ENCODE results near the gene ZNF627.

The ZNF627 gene

GRCh38 chr19:11597202-11598102 lies at the start of gene ZNF627:
ZNF627 (plus strand) TSS chr19:11597483; CDS start chr19:11597628, 145 bp downstream.
- TF ChIP-seq FOXP2 (optimal IDR thresholded peaks at IDR 0.05; ENCODE audit: control extremely low read depth, extremely low read length, insufficient read depth) (peak; percentile 18), EZH2 (IDR thresholded peaks at IDR 0.05) (no peak), POLR2AphosphoS5 (IDR thresholded peaks at IDR 0.05; ENCODE audit: borderline replicate concordance, low read depth, low read length) (peak; percentile 99)
- Histone ChIP-seq H3K9ac (ENCODE audit: insufficient read length) (peak within 1 kb of the TSS; percentile 95), H3K4me3 (peak within 1 kb of the TSS; percentile 90), H3K9me3 (ENCODE audit: low read depth, low read length) (0 out of 2 replicates have a peak, but pooled peaks cover 3% of the 10 kb centered on the region), H3K27ac (peak within 1 kb of the TSS; percentile 88), H3K36me3 (ENCODE audit: insufficient read depth, low read length) (peaks cover 23% of the 10 kb centered on the region)
- peak; percentile 76 for DNase-seq (ENCODE audit: low read depth, low spot score)

DNA sequence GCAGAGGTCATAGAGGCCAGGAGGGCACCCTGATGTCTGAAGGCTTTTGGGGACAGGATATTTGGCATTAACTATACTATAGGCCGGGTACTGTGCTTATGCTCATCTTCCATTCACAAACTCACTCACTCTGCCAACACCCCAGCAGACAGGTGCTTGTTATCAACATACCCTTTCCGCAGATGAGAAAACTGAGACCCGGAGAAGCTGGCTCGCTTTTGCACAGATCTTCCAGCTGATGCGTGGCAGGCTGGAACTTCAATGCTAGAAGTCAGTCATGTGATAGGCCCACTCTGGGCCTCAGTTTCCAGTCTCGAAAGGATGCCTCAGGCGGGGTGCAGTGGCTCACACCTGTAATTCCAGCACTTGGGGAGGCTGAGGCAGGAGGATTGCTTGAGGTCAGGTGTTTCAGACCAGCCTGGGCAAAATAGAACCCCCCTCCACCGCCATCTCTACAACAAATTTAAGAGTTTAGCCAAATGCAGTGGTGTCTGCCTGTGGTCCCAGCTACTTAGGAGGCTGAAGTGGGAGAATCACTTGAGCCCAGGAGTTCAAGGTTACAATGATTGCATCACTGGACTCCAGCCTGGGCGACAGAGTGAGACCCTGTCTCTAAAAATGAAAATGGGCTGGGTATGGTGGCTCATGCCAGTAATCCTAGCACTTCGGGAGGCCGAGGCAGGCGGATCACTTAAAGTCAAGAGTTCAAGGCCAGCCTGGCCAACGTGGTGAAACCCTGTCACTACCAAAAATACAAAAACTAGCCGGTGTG lies 49.2 kb upstream of the ZNF627 start:
- Histone ChIP-seq H3K36me3 (ENCODE audit: insufficient read depth, low read length) (peaks cover 5% of the 10 kb centered on the region; the same call in 1 of the 2 replicates), H3K9ac (ENCODE audit: insufficient read length) (no peak overlapping the region), H3K9me3 (ENCODE audit: low read depth, low read length) (no peaks in the 10 kb centered on the region), H3K4me3 (no peak overlapping the region), H3K27ac (no peak overlapping the region)
- TF ChIP-seq POLR2AphosphoS5 (IDR thresholded peaks at IDR 0.05; ENCODE audit: borderline replicate concordance, low read depth, low read length) (no peak), EZH2 (IDR thresholded peaks at IDR 0.05) (no peak), FOXP2 (optimal IDR thresholded peaks at IDR 0.05; ENCODE audit: control extremely low read depth, extremely low read length, insufficient read depth) (no peak)
- no peak for DNase-seq (ENCODE audit: low read depth, low spot score)

- TF ChIP-seq FOXP2 (optimal IDR thresholded peaks at IDR 0.05; ENCODE audit: control extremely low read depth, extremely low read length, insufficient read depth) (no peak), EZH2 (IDR thresholded peaks at IDR 0.05) (no peak), POLR2AphosphoS5 (IDR thresholded peaks at IDR 0.05; ENCODE audit: borderline replicate concordance, low read depth, low read length) (no peak)
- H3K4me3 ChIP-seq: no peak overlapping the region
- no peak overlapping the region for H3K27ac ChIP-seq
- no peak overlapping the region for H3K9ac ChIP-seq (ENCODE audit: insufficient read length)
- no peaks in the 10 kb centered on the region for H3K9me3 ChIP-seq (ENCODE audit: low read depth, low read length)
- H3K36me3 ChIP-seq (ENCODE audit: insufficient read depth, low read length): peaks cover 15% of the 10 kb centered on the region; the same call in 1 of the 2 replicates
- DNase-seq (ENCODE audit: low read depth, low spot score): no peak
These were observed 47.8 kb upstream of the ZNF627 start for GRCh38 chr19:11549386-11549953.

DNA sequence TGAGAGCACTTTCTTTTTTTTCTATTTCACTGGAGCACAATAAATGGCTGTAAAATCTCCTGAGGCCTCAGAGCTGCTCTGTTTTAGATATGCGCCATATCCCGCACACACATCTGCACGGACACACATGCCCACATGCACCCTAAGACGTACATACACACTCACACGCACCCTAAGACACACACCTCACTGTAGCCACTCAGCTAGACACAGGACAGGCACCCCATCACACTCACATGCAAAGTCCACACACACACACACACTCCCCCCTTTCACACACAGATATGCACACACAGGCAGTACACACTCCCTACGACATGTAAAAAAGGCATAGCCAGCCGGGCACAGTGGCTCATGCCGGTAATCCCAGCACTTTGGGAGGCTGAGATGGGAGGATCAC lies 47.0 kb upstream of the ZNF627 start:
- peaks cover 15% of the 10 kb centered on the region; the same call in 1 of the 2 replicates for H3K36me3 ChIP-seq (ENCODE audit: insufficient read depth, low read length)
- H3K27ac ChIP-seq: no peak overlapping the region
- TF ChIP-seq EZH2 (IDR thresholded peaks at IDR 0.05) (no peak), FOXP2 (optimal IDR thresholded peaks at IDR 0.05; ENCODE audit: control extremely low read depth, extremely low read length, insufficient read depth) (no peak), POLR2AphosphoS5 (IDR thresholded peaks at IDR 0.05; ENCODE audit: borderline replicate concordance, low read depth, low read length) (no peak)
- no peak for DNase-seq (ENCODE audit: low read depth, low spot score)
- H3K9me3 ChIP-seq (ENCODE audit: low read depth, low read length): no peaks in the 10 kb centered on the region
- H3K4me3 ChIP-seq: no peak overlapping the region
- H3K9ac ChIP-seq (ENCODE audit: insufficient read length): no peak overlapping the region

DNA sequence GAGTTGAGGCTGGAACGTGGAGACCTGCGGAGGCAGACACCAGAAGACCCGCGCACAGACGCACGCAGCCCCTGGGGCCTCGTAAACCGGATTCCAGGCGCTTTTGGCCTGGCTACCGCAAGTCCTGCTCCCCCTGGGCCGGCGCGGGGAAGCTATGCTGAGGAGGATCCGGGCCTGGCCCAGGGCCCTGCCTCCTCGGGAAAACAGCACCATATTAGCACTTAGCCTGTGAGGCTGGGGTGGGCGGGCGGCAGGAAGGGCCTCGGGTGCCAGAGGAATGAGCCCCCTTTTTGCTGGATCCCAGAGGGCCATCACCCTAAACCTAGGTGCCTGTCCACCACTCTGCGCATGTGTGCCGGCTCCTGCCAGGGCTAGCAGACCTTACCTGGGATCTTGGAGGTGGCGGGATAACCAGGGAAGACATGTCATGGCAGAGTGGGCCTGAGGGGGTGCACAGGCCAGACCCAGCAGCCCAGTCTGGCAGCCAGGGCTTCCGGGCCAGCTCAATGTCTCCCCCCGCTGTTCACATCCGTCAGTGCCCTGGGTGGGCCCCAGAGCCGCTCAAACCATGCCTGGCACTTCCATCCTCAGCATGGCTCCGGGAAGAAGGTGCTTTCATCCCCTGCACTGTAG lies 45.6 kb upstream of the ZNF627 start:
- Histone ChIP-seq H3K9ac (ENCODE audit: insufficient read length) (no peak overlapping the region), H3K36me3 (ENCODE audit: insufficient read depth, low read length) (peaks cover 15% of the 10 kb centered on the region; the same call in 1 of the 2 replicates), H3K4me3 (no peak overlapping the region), H3K9me3 (ENCODE audit: low read depth, low read length) (no peaks in the 10 kb centered on the region), H3K27ac (no peak overlapping the region)
- DNase-seq (ENCODE audit: low read depth, low spot score): no peak
- TF ChIP-seq POLR2AphosphoS5 (IDR thresholded peaks at IDR 0.05; ENCODE audit: borderline replicate concordance, low read depth, low read length): 0 out of 2 replicates have a peak, but pooled peaks have one; percentile 8
- no peak for TF ChIP-seq EZH2 (IDR thresholded peaks at IDR 0.05)

- Histone ChIP-seq H3K4me3 (no peak overlapping the region), H3K27ac (no peak overlapping the region), H3K9ac (ENCODE audit: insufficient read length) (no peak overlapping the region), H3K9me3 (ENCODE audit: low read depth, low read length) (no peaks in the 10 kb centered on the region), H3K36me3 (ENCODE audit: insufficient read depth, low read length) (peaks cover 15% of the 10 kb centered on the region; the same call in 1 of the 2 replicates)
- DNase-seq (ENCODE audit: low read depth, low spot score): no peak
- TF ChIP-seq EZH2 (IDR thresholded peaks at IDR 0.05): no peak
- TF ChIP-seq FOXP2 (optimal IDR thresholded peaks at IDR 0.05; ENCODE audit: control extremely low read depth, extremely low read length, insufficient read depth): no peak
- TF ChIP-seq POLR2AphosphoS5 (IDR thresholded peaks at IDR 0.05; ENCODE audit: borderline replicate concordance, low read depth, low read length): no peak
These were observed 44.5 kb upstream of the ZNF627 start for GRCh38 chr19:11552666-11553372.

DNA sequence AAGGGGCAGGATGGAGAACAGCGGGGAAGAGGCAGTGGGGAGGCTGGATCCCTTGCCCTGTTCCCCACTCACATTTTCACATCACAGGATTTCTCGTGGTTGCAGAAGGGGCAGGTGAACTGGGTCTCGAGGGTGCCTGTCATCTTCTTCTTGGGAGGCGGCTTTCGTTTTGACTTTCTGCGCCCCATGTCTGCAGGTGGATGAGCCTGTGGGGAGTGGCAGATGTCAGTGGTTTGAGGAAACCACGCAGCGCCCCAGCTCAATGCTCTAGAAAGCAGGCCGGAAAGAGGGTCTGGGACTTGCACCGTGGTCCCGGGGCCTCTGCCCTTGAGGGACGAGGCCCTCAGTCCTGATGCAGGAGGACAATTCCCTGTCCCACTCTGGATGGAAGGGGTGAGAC lies 43.1 kb upstream of the ZNF627 start:
- Histone ChIP-seq H3K9me3 (ENCODE audit: low read depth, low read length) (no peaks in the 10 kb centered on the region), H3K9ac (ENCODE audit: insufficient read length) (no peak overlapping the region), H3K4me3 (no peak overlapping the region), H3K27ac (no peak overlapping the region), H3K36me3 (ENCODE audit: insufficient read depth, low read length) (peaks cover 15% of the 10 kb centered on the region; the same call in 1 of the 2 replicates)
- TF ChIP-seq FOXP2 (optimal IDR thresholded peaks at IDR 0.05; ENCODE audit: control extremely low read depth, extremely low read length, insufficient read depth) (no peak), POLR2AphosphoS5 (IDR thresholded peaks at IDR 0.05; ENCODE audit: borderline replicate concordance, low read depth, low read length) (no peak), EZH2 (IDR thresholded peaks at IDR 0.05) (no peak)
- no peak for DNase-seq (ENCODE audit: low read depth, low spot score)
